K562 treated with DMSO at 1 percent for 4 hours (cell line): ENCODE results near the gene NOSIP. TPM values are rescaled to one million over a fixed set of nuclear protein-coding genes. Genes with fewer than 3 reads are reported as not detected.

Source experiments
- total RNA-seq: library from RNA; unstranded; fragments of 300-600 nt; gene quantifications from 2 replicates; pipeline ENCODE4 v1.2.3, GENCODE V29; 2022; ENCODE audit not compliant: insufficient read depth

NOSIP gene, protein sequence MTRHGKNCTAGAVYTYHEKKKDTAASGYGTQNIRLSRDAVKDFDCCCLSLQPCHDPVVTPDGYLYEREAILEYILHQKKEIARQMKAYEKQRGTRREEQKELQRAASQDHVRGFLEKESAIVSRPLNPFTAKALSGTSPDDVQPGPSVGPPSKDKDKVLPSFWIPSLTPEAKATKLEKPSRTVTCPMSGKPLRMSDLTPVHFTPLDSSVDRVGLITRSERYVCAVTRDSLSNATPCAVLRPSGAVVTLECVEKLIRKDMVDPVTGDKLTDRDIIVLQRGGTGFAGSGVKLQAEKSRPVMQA
- 307 and 345 TPM in 2 replicates for total RNA-seq

DNA sequence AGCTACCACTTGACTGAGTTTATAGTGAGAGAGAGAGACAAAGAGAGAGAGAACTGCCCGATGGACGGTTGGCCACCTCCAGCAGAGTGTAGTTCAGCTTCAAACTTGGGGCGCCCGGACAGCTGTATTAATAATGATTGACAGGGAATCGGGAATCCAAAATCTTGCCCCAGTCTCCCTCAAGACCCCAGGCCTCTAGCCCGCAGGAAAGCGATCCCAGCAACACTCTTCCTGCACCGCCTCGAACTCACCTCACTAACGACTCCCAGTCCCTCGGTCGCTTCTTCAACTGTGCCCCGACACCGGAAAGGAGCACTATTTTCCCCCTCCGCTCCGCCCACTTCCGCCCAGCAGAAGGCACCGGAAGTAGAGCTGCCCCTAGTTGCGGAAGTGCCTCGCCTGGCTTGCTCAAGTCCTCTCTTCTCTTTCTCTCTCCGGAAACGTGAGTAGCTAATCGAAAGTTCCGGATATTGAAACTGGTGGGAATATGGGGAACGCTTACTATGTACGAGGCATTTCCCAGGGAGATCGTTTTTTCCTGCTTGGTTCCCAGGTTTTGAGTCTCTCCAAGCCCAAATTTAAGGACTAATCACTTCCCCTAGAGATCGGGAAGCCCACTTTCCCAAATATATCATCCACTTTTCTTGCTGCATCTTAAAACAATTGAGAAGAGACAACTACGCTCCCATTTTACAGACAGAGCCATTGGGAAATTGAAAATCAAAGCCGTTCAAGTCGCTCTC lies at the start of gene NOSIP:
Gene NOSIP, minus strand, starts transcription at position 293 of the 743 bp plus-strand sequence. CDS start 19,865 bp downstream, outside the sequence.

GRCh38 chr19:49590971-49591730 lies 10.8 kb upstream of the NOSIP start, which contains the start of gene PRR12:
TSS of gene PRR12 (plus strand) at chr19:49591182. CDS start at chr19:49591655, 473 bp downstream.

GRCh38 chr19:49581007-49581508 lies 702 bp upstream of the NOSIP start, which contains the start of gene PRRG2:
TSS of gene PRRG2 (plus strand) at chr19:49581316. CDS start at chr19:49583220, 1,904 bp downstream.

Other genes starting within 250 kb of the NOSIP start
- gene CD37, start 245.2 kb downstream of the NOSIP start, total RNA-seq = 17.6 and 20.7 TPM in 2 replicates
- 15.2 and 18.8 TPM in 2 replicates for gene TEAD2, start 218.1 kb downstream of the NOSIP start, total RNA-seq
- gene DKKL1, start 216.7 kb downstream of the NOSIP start, total RNA-seq = not detected in 2 replicates
- gene KASH5, start 192.3 kb downstream of the NOSIP start, total RNA-seq = 0.70 and 0.84 TPM in 2 replicates
- gene PTH2, start 157.1 kb downstream of the NOSIP start, total RNA-seq = not detected in 2 replicates
- not detected in 2 replicates for gene GFY, start 155.2 kb downstream of the NOSIP start, total RNA-seq
- gene SLC17A7, start 139.0 kb downstream of the NOSIP start, total RNA-seq = 9.3 and 13.4 TPM in 2 replicates
- gene PIH1D1, start 128.7 kb downstream of the NOSIP start, total RNA-seq = 160 and 172 TPM in 2 replicates
- 25.7 and 31.3 TPM in 2 replicates for gene ALDH16A1, start 127.3 kb downstream of the NOSIP start, total RNA-seq
- gene FLT3LG, start 106.3 kb downstream of the NOSIP start, total RNA-seq = 6.9 and 9.0 TPM in 2 replicates
- gene RPL13A, start 92.9 kb downstream of the NOSIP start, total RNA-seq = 9,551 and 10,252 TPM in 2 replicates
- 7,062 and 7,239 TPM in 2 replicates for gene RPS11, start 84.1 kb downstream of the NOSIP start, total RNA-seq
- 9.0 and 11.5 TPM in 2 replicates for gene FCGRT, start 67.9 kb downstream of the NOSIP start, total RNA-seq
- 6.0 and 10.4 TPM in 2 replicates for gene RCN3, start 52.6 kb downstream of the NOSIP start, total RNA-seq
- gene PRRG2, start 760 bp upstream of the NOSIP start, total RNA-seq = 0.84 TPM in 1 of 2 replicates, not detected in the other
- gene PRR12, start 10.6 kb upstream of the NOSIP start, total RNA-seq = 9.5 and 10.7 TPM in 2 replicates
- 12.7 and 23.1 TPM in 2 replicates for gene RRAS, start 59.6 kb upstream of the NOSIP start, total RNA-seq
- gene SCAF1, start 61.7 kb upstream of the NOSIP start, total RNA-seq = 40.7 and 59.9 TPM in 2 replicates
- 84.6 and 91.3 TPM in 2 replicates for gene IRF3, start 85.3 kb upstream of the NOSIP start, total RNA-seq
- 215 and 249 TPM in 2 replicates for gene BCL2L12, start 85.4 kb upstream of the NOSIP start, total RNA-seq
- gene PRMT1, start 96.7 kb upstream of the NOSIP start, total RNA-seq = 202 and 231 TPM in 2 replicates
- 9.8 and 16.9 TPM in 2 replicates for gene ADM5, start 109.0 kb upstream of the NOSIP start, total RNA-seq
- 2.4 and 5.5 TPM in 2 replicates for gene CPT1C, start 110.6 kb upstream of the NOSIP start, total RNA-seq
- 0.90 and 5.6 TPM in 2 replicates for gene TSKS, start 182.8 kb upstream of the NOSIP start, total RNA-seq
- gene AP2A1, start 186.4 kb upstream of the NOSIP start, total RNA-seq = 115 and 120 TPM in 2 replicates
- 6.1 and 8.6 TPM in 2 replicates for gene FUZ, start 232.7 kb upstream of the NOSIP start, total RNA-seq
- 69.4 and 83.8 TPM in 2 replicates for gene MED25, start 237.7 kb upstream of the NOSIP start, total RNA-seq